T1000 (cell line): Measurements from ENCODE around the gene LHFPL3.

Experiments
- DNase-seq: peaks from one replicate; lab custom pipeline; 2025; ENCODE audit warnings: mixed read lengths; lab: John Stamatoyannopoulos, UW

The LHFPL3 gene

DNA sequence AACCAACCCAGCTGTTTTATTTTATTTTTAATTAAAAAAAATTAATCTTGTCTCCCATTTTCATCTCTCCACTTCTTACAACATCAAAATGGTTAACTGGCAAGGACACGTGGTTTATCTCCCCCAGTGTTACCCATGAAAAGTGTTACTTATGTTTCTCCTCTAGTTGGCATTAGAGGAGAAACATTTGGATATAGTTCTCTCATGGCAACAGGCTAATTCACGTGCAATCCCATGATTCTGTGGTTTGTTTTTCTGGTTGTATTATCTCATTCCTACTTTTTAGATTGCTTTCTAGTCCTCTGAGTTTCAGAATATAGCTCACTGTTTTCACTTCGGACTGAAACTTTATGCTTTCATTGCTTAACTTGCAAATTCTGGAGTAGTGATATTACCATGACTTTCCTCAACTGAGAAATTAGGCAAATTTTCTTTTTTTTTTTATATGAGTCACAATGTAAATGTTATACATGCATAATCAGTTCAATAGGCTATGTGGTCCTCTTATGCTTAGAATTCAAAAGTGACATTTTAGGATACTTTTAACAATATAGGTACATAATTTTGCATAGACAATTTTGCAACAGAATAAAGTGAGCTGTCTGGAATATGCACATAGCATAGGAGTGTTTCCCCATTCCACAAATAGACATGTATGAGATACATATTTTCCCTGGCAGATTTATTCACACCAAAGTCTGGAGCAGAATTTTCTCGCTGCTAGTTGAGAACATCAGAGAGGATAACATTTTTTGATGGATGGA, 43.0 kb downstream of the LHFPL3 start:
- DNase-seq: no peak

GRCh38 chr7:104371980-104372357, 43.6 kb downstream of the LHFPL3 start:
- no peak for DNase-seq

DNA sequence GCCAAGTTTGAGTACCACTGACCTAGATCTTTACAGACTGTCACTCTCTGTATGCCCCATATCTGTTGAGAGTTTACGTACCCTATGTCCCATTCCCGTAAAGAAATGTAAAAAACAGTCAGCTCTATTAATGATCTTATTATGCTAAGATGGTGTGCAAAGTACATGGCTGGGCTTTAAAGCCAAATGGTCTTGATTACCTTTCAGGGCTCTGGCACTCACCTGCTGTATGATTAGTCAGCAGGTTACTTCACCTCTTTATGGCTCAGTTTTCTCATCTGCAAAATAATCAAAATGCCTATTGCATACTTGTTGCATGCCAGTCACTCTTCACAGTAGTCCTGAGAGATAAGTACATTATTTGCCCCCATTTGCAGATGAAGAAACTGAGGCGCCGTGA, 54.2 kb downstream of the LHFPL3 start:
- DNase-seq: no peak

- no peak for DNase-seq
Measured at GRCh38 chr7:104386943-104387342, 58.5 kb downstream of the LHFPL3 start.

- DNase-seq: no peak
Measured at GRCh38 chr7:104388222-104388621, 59.8 kb downstream of the LHFPL3 start.

GRCh38 chr7:104395162-104395561, 66.8 kb downstream of the LHFPL3 start:
- no peak for DNase-seq

DNA sequence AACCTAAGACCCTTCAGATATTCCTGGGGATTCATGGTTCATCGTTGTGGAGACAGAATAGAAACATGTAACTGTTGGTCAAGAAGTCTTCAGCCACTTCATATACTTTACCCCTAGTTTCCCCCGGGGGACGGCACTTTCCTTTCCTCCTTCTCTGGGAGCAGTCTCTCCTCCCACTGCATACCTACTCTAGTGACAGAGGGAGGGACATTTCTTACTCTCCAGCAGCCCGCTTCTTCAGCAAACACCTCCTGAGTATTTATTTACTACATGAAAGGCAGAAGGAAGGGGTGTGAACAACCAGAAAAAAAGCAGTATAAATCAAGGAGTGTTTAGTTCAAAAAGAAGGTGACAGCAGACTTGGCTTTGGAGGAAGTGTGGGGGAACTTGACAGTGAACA, 69.0 kb downstream of the LHFPL3 start:
- DNase-seq: no peak

DNA sequence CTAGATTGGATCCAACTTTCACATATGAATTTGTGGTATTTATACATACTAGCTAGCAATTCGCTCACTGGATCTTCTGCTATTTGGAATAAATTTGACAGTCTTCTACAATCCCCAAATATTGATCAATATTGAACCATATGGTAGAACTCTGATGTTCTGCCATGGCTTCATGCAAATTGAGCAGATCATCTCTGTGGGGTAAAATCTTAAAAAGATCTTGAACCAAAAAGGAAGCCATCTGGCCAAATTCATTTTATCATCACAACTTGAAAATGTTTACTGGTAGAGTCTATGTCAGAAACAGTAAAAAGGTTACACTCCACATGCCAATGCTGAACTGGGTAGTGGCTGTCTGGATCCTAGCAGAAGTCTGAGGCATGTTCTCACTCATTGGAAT, 80.0 kb downstream of the LHFPL3 start:
- DNase-seq: no peak

DNA sequence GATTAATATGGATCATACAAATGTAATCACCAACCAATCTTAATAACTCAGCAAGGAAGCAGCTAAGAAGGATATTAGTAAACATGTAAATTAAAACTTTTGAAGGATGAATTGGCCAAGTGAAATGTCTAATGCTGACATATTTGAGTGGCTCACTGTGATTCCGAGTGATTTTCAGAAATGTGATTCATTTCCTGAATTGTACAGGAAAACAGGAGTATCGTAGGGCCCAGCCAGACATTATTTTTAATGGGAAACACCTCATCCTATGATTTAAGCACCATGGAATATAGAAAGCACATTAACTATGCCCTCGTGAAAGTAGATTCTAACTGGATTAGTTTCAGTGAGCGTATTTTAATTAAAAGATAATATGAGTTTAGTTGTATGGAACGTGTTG, 82.3 kb downstream of the LHFPL3 start:
- no peak for DNase-seq

GRCh38 chr7:104412911-104413310, 84.5 kb downstream of the LHFPL3 start:
- no peak for DNase-seq

DNA sequence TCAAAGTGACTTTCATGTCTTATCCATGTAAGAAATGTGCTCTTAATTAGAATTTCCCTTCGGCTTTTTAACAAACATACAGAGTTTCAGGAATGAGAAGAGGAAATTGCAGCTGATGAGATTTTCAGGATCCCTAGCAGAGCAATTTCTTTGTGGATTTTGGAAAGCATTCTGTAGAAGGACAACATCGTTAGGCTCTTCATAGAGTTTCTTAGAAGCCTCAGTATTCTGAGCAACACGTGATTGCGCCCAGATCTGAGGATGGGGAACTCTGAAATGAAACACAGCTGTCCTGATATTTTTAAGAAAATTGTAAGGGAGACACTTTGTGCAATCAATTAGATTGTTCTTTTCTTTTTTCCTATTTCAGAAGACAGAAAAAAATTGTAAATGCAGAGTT, 85.8 kb downstream of the LHFPL3 start:
- DNase-seq: no peak

- no peak for DNase-seq
Measured at GRCh38 chr7:104415700-104416099, 87.3 kb downstream of the LHFPL3 start.

DNA sequence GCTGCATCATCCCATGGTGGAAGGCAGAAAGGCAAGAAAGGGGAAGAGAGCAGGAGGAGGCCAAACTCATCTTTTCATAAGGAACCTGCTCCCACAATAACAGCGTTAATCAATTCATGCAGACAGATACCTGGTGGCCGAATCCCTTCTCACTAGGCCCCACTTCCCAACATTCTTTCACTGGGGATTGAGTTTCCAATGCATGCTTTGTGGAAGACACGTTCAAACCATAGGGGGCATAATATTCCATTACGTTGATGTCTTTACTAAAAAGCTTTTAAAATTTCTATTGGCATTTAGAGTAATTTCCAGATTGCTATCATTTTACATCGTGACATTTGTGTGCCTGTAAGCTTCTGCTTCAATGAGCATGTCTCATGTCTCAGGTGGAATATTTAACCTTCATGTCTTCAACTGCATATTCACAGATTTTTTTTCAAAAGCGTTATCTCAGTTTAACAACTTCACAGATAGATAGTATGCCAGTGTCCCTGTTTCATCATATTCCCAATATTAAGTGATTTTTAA, 88.5 kb downstream of the LHFPL3 start:
- no peak for DNase-seq

- no peak for DNase-seq
Measured at GRCh38 chr7:104431930-104432329, 103.5 kb downstream of the LHFPL3 start.

GRCh38 chr7:104434129-104434528, 105.7 kb downstream of the LHFPL3 start:
- no peak for DNase-seq

DNA sequence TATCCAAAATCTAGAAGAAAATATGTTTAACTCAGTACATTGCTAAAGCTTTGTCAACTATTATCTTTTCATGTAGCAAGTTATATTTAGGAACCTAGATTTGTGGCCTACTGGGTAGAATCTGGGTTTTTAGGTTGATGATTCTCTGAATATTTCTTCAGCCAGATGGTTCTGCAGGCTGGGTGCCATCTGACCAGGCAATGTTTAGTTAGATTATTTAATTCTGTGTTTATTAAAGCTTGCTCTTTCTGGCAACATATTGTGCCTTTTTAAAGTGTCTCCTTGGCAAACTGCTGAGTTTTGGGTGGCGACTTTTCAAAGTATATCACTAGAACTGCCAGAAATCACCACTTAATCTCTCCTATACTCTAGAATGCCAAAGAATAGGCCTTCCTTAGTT, 114.1 kb downstream of the LHFPL3 start:
- no peak for DNase-seq

- DNase-seq: no peak
Measured at GRCh38 chr7:104444017-104444416, 115.6 kb downstream of the LHFPL3 start.

- no peak for DNase-seq
Measured at GRCh38 chr7:104445393-104445792, 117.0 kb downstream of the LHFPL3 start.

GRCh38 chr7:104450861-104451260, 122.5 kb downstream of the LHFPL3 start:
- DNase-seq: no peak

DNA sequence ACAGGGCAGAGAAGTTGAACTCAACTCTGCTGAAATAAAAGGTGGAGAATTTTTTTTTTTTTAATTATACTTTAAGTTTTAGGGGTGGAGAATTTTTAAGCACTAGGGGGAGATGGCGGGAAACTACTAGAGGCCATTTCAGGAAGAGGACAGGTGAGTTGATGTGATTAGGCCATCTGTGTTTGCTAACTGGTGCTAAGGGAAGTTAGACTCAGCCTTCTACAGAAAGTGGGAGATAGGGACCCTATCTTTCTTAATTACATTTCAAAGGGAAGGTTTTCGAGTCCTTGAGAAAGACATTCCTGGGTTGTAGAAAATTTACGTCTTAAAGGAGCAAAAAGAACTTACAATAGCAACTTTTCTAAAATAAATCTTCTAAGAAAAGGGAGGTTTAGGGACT, 124.8 kb downstream of the LHFPL3 start:
- DNase-seq: no peak

- no peak for DNase-seq
Measured at GRCh38 chr7:104458875-104459274, 130.5 kb downstream of the LHFPL3 start.

- DNase-seq: no peak
Measured at GRCh38 chr7:104469166-104469820, 140.9 kb downstream of the LHFPL3 start.

DNA sequence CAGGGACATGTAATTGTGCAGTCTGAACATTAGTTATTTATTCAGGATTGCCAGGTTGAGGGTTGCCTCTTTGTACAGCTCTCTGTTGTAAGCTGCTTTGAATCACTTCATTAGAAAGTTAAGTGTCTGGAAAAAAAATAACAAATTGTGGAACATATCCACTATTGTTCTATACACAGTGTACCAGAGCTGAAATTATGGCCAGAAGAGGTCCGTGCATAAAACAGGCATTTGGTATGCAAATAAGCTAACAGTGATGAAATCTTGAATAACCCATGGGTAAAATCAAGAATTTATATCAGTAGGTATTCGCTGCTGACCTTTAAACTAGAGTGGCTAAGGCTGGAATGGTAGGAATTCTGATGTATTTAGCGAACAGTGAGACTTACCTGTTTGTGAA, 152.1 kb downstream of the LHFPL3 start:
- no peak for DNase-seq
